Endothelial cell of umbilical vein (primary cell): ENCODE data around the gene RNU6-8. TPM values are rescaled to one million over a fixed set of nuclear protein-coding genes. Genes with fewer than 3 reads are reported as not detected.

Source experiments
- BruUV-seq: library from RNA; stranded (reverse); fragments of 400-500 nt; replicated peaks from 2 replicates; lab custom pipeline; 2021; lab: Mats Ljungman, UMichigan
- CTCF ChIA-PET: fragments of 300-600, 350-600 bp; sonication (Branson Sonifier 250); formaldehyde crosslinking; loops from one replicate; lab custom pipeline; 2021; ENCODE audit warnings: antibody characterized with exemption, inconsistent platforms; lab: Charles Lee
- POLR2A ChIA-PET: fragments of 300-600, 350-600 bp; sonication (Branson Sonifier 250); formaldehyde crosslinking; loops from one replicate; lab custom pipeline; 2021; ENCODE audit warnings: antibody characterized with exemption, inconsistent platforms; lab: Charles Lee
- DNase-seq: peaks from one replicate; pipeline ENCODE4 v3.0.0-alpha.2; 2011; ENCODE audit warnings: low read depth, low spot score
- FAIRE-seq: peaks from 2 replicates; lab custom pipeline; 2011; peaks lifted over from hg19 to GRCh38; lab: Jason Lieb, UNC
- H2AFZ ChIP-seq: 2 replicates; pipeline ENCODE4 v1.6.0; 2012; ENCODE audit warnings: low read depth, low read length, control low read depth, inconsistent platforms
- H3K27ac ChIP-seq: 2 replicates; pipeline ENCODE4 v1.5.1; 2011; ENCODE audit warnings: low read depth, mild to moderate bottlenecking, control low read depth, low read length, moderate library complexity; ENCODE audit not compliant: insufficient read depth
- H3K27me3 ChIP-seq, 2 experiments: 2 replicates each; pipeline versions ENCODE4 v1.6.0 to v1.6.1; 2011; ENCODE audit warnings: low read length in 2 of 2, mixed read lengths in 1 of 2; ENCODE audit not compliant: control insufficient read depth in 2 of 2, insufficient read depth in 2 of 2
- H3K36me3 ChIP-seq, 2 experiments: 2 replicates in 1 of 2; 3 replicates in 1 of 2; pipeline ENCODE4 v1.5.1; 2011; ENCODE audit warnings: low read length in 2 of 2, mild to moderate bottlenecking in 1 of 2, moderate library complexity in 1 of 2; ENCODE audit not compliant: control insufficient read depth in 2 of 2, insufficient read depth in 2 of 2; ENCODE audit errors: extremely low read depth in 1 of 2
- H3K4me1 ChIP-seq: 3 replicates; pipeline ENCODE4 v1.5.1; 2011; ENCODE audit warnings: mild to moderate bottlenecking, low read length; ENCODE audit not compliant: control insufficient read depth, insufficient read depth; ENCODE audit errors: extremely low read depth
- H3K4me2 ChIP-seq: 2 replicates; pipeline ENCODE4 v1.6.1; 2011; ENCODE audit warnings: low read length, control low read depth, mixed read lengths; ENCODE audit not compliant: insufficient read depth
- H3K4me3 ChIP-seq, 3 experiments: fragments of 200-600 bp in 1 of 3; sonication (generic), shearing (Covaris generic) in 1 of 3; replicated peaks in 1 of 3; 2 replicates each; pipeline ENCODE4 v1.5.1; 2011 to 2016; ENCODE audit warnings: control low read depth in 3 of 3, low read length in 3 of 3, mild to moderate bottlenecking in 2 of 3, inconsistent platforms in 1 of 3, low read depth in 1 of 3, moderate library complexity in 1 of 3; ENCODE audit not compliant: insufficient read depth in 1 of 3
- H3K79me2 ChIP-seq: 2 replicates; pipeline ENCODE4 v1.6.0; 2012; ENCODE audit warnings: low read length, inconsistent platforms; ENCODE audit not compliant: control insufficient read depth, insufficient read depth
- H3K9ac ChIP-seq: replicated peaks from 2 replicates; pipeline ENCODE3; 2011; ENCODE audit warnings: low read length, control low read depth; ENCODE audit not compliant: insufficient read depth; ENCODE audit errors: extremely low read depth
- H3K9me1 ChIP-seq: replicated peaks from 3 replicates; pipeline ENCODE4 v1.6.0; 2011; ENCODE audit warnings: mild to moderate bottlenecking, low read length; ENCODE audit not compliant: control insufficient read depth, insufficient read depth; ENCODE audit errors: extremely low read depth
- H3K9me3 ChIP-seq: replicated peaks from 2 replicates; pipeline ENCODE4 v1.5.1; 2012; ENCODE audit warnings: low read length, inconsistent platforms; ENCODE audit not compliant: control insufficient read depth, insufficient read depth
- H4K20me1 ChIP-seq: replicated peaks from 2 replicates; pipeline ENCODE3; 2011; ENCODE audit warnings: mild to moderate bottlenecking, low read length; ENCODE audit not compliant: control insufficient read depth, insufficient read depth; ENCODE audit errors: extremely low read depth
- EZH2 ChIP-seq: IDR thresholded peaks from 2 replicates; pipeline ENCODE4 v1.6.1; 2012; ENCODE audit warnings: borderline replicate concordance, low read depth, mild to moderate bottlenecking, moderate library complexity, low read length, inconsistent platforms; ENCODE audit not compliant: severe bottlenecking
- FOS ChIP-seq: IDR thresholded peaks from 2 replicates; pipeline ENCODE4 v1.6.1; 2011; ENCODE audit warnings: mild to moderate bottlenecking, low read length, moderate library complexity, borderline replicate concordance; ENCODE audit not compliant: insufficient read depth
- GATA2 ChIP-seq: IDR thresholded peaks from 2 replicates; pipeline ENCODE4 v1.7.0; 2011; ENCODE audit warnings: low read depth, mild to moderate bottlenecking, moderate library complexity, mixed read lengths, low read length; ENCODE audit not compliant: insufficient read length, insufficient read depth
- JUN ChIP-seq: IDR thresholded peaks from 2 replicates; pipeline ENCODE4 v1.6.1; 2011; ENCODE audit warnings: borderline replicate concordance, low read depth; ENCODE audit not compliant: insufficient read length, insufficient read depth
- MAX ChIP-seq: IDR thresholded peaks from 2 replicates; pipeline ENCODE4 v1.6.1; 2011; ENCODE audit not compliant: insufficient read depth, insufficient read length
- MYC ChIP-seq: IDR thresholded peaks from one replicate; pipeline ENCODE4 v1.6.1; 2011; ENCODE audit warnings: mild to moderate bottlenecking, low read depth, low read length
- POLR2A ChIP-seq: IDR thresholded peaks from 2 replicates; pipeline ENCODE4 v1.6.1; 2012; ENCODE audit warnings: low read depth, mild to moderate bottlenecking, control low read depth, low read length
- POLR2AphosphoS5 ChIP-seq: IDR thresholded peaks from 2 replicates; pipeline ENCODE4 v1.6.1; 2012; ENCODE audit warnings: low read depth, mild to moderate bottlenecking, control low read depth, low read length, moderate library complexity; ENCODE audit not compliant: insufficient read depth
- dilution Hi-C: fragments of 300-500 bp; cut with MboI; formaldehyde crosslinking; loops from one replicate; pipeline ENCODE4 v1.15.0; 2019; ENCODE audit warnings: low sequenced_read_pairs; ENCODE audit not compliant: extremely low pct_ligation_motif_present
- intact Hi-C: fragments of 100-400 bp; cut with micrococcal nuclease; formaldehyde crosslinking; loops from one replicate; pipeline ENCODE4 v1.10.0; 2022
- polyA plus RNA-seq, 4 experiments: library from polyadenylated mRNA; depleted of rRNA in 3 of 4; stranded (reverse) in 3 of 4; unstranded in 1 of 4; fragments of >200 nt; gene quantifications; 2 replicates each; pipeline versions ENCODE4 v1.2.1 to v1.2.3, GENCODE V29; 2011 to 2012; ENCODE audit warnings: missing spikeins in 1 of 4
- total RNA-seq: library from RNA; stranded (reverse); gene quantifications from 2 replicates; pipeline ENCODE4 v1.2.3, GENCODE V29; 2021

Gene RNU6-8
- total and polyA plus RNA-seq, 2 donors (not counting 3 experiments of a cell fraction or from before 2014, with no cell fraction given) = not detected

- ChIA-PET POLR2A (no interaction called here), CTCF (no interaction called here)
- Histone ChIP-seq H3K9me1 (no peaks in the 10 kb centered on the region), H3K9ac (no peak overlapping the region), H2AFZ (no peak overlapping the region), H3K27ac (no peak overlapping the region), H3K4me1 (no peaks in the 10 kb centered on the region), H3K27me3 (peaks cover 1 to 5% of the 10 kb centered on the region in 2 experiments), H4K20me1 (no peaks in the 10 kb centered on the region), H3K36me3 (no peaks in the 10 kb centered on the region), H3K4me3 (no peak overlapping the region), H3K9me3 (no peaks in the 10 kb centered on the region), H3K79me2 (no peaks in the 10 kb centered on the region), H3K4me2 (no peak overlapping the region)
- FAIRE-seq = no peak
- intact Hi-C loops = no loop called here
- dilution Hi-C loops = no loop called here
- BruUV-seq = no TSS peak
- DNase-seq = no peak
- TF ChIP-seq MAX (no peak), POLR2A (no peak), FOS (no peak), EZH2 (no peak), MYC (no peak), POLR2AphosphoS5 (no peak)
These were observed 19.7 kb downstream of the RNU6-8 start for GRCh38 chr14:32183151-32184058.

DNA sequence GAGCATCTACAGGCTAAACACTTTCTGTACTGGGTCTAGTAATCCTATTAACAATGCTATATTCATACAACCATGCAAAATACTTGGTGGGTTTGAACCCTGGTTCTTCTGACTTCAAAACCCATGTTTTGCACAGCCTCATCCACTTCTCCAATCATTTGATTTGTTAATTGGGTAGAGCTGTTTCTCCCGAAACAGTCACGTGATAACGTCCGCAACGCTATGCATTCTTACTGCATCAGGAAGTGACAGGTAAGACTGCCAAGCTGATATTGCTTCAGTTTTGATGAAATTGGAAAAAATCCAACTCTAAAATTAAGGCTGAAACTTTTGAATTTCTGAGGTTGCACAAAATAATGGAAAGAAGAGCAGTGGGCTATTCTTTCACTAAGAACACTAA, 31.6 kb downstream of the RNU6-8 start:
- Histone ChIP-seq H3K27me3 (no peaks in the 10 kb centered on the region), H3K9ac (no peak overlapping the region), H3K27ac (no peak overlapping the region), H3K36me3 (no peaks in the 10 kb centered on the region), H3K4me3 (no peak overlapping the region), H3K4me1 (no peaks in the 10 kb centered on the region), H3K4me2 (no peak overlapping the region), H3K79me2 (no peaks in the 10 kb centered on the region), H3K9me1 (no peaks in the 10 kb centered on the region), H4K20me1 (no peaks in the 10 kb centered on the region), H3K9me3 (no peaks in the 10 kb centered on the region), H2AFZ (no peak overlapping the region)
- BruUV-seq = no TSS peak
- TF ChIP-seq MAX = no peak
- no peak for TF ChIP-seq FOS
- TF ChIP-seq GATA2 = no peak
- no peak for TF ChIP-seq MYC
- TF ChIP-seq POLR2A = no peak
- no peak for TF ChIP-seq JUN
- POLR2A ChIA-PET = no interaction called here
- DNase-seq = no peak
- intact Hi-C loops (no loop called here), dilution Hi-C loops (no loop called here)
- FAIRE-seq = no peak
- CTCF ChIA-PET = no interaction called here
